KBM-7 (cell line): ENCODE measurements around the gene PRPF4.
"Not testable (repeated sequence)": the region's sequence is repeated elsewhere in the genome, so short reads cannot be mapped to it uniquely, and the experiment has no call there.

ENCODE experiments used
- DNase-seq: peaks from one replicate; pipeline ENCODE4 v3.0.0-alpha.2; 2015
- in situ Hi-C: fragments of 300-500 bp; cut with MboI; formaldehyde crosslinking; loops from 2 replicates; pipeline ENCODE4 v1.14.3; 2020; ENCODE audit warnings: low sequenced_read_pairs, low pct_unique_long_range_greater_than_20kb, mixed read lengths

The PRPF4 gene

GRCh38 chr9:113275157-113276131 is at the start of gene PRPF4, which contains the start of gene CDC26:
Gene PRPF4 (plus strand): TSS chr9:113275658. CDS start chr9:113275744, 86 bp downstream.
Gene CDC26 (minus strand): TSS chr9:113275572. CDS start chr9:113272507, 3,065 bp downstream.
- DNase-seq = peak; percentile 98
- in situ Hi-C loops = no loop called here

- in situ Hi-C loops = no loop called here
Measured at GRCh38 chr9:113227436-113227835, 48.0 kb upstream of the PRPF4 start.

GRCh38 chr9:113228130-113228665 is 47.3 kb upstream of the PRPF4 start:
- in situ Hi-C loops = no loop called here
- DNase-seq = no peak

More at GRCh38 chr9:113227436-113227835, 48.0 kb upstream of the PRPF4 start:
- no peak for DNase-seq

GRCh38 chr9:113231701-113232100 is 43.8 kb upstream of the PRPF4 start:
- DNase-seq = no peak
- in situ Hi-C loops = no loop called here

GRCh38 chr9:113235701-113236255 is 39.7 kb upstream of the PRPF4 start:
- DNase-seq, in situ Hi-C loops: not testable (repeated sequence)

GRCh38 chr9:113237026-113237425 is 38.4 kb upstream of the PRPF4 start:
- in situ Hi-C loops = no loop called here
- DNase-seq = no peak

GRCh38 chr9:113238202-113238858 is 37.1 kb upstream of the PRPF4 start:
- in situ Hi-C loops = no loop called here
- no peak for DNase-seq

GRCh38 chr9:113238859-113239232 is 36.6 kb upstream of the PRPF4 start:
- no peak for DNase-seq
- in situ Hi-C loops = no loop called here

GRCh38 chr9:113241161-113241560 is 34.3 kb upstream of the PRPF4 start:
- in situ Hi-C loops = no loop called here

GRCh38 chr9:113244556-113244955 is 30.9 kb upstream of the PRPF4 start:
- DNase-seq = no peak
- in situ Hi-C loops = no loop called here

More at GRCh38 chr9:113241161-113241560, 34.3 kb upstream of the PRPF4 start:
- no peak for DNase-seq

GRCh38 chr9:113245894-113246293 is 29.6 kb upstream of the PRPF4 start:
- in situ Hi-C loops = no loop called here
- DNase-seq = no peak

GRCh38 chr9:113246928-113247327 is 28.5 kb upstream of the PRPF4 start:
- in situ Hi-C loops = no loop called here

GRCh38 chr9:113247640-113248039 is 27.8 kb upstream of the PRPF4 start:
- in situ Hi-C loops = no loop called here
- no peak for DNase-seq

More at GRCh38 chr9:113246928-113247327, 28.5 kb upstream of the PRPF4 start:
- DNase-seq = no peak

- DNase-seq, in situ Hi-C loops: not testable (repeated sequence)
Measured at GRCh38 chr9:113249661-113250060, 25.8 kb upstream of the PRPF4 start.

- in situ Hi-C loops = no loop called here
- no peak for DNase-seq
Measured at GRCh38 chr9:113250807-113251206, 24.7 kb upstream of the PRPF4 start.

- in situ Hi-C loops = no loop called here
- DNase-seq = no peak
Measured at GRCh38 chr9:113254991-113255390, 20.5 kb upstream of the PRPF4 start.

- in situ Hi-C loops = no loop called here
- no peak for DNase-seq
Measured at GRCh38 chr9:113255438-113255837, 20.0 kb upstream of the PRPF4 start.

GRCh38 chr9:113257863-113258262 is 17.6 kb upstream of the PRPF4 start:
- in situ Hi-C loops = no loop called here
- no peak for DNase-seq

GRCh38 chr9:113258282-113258681 is 17.2 kb upstream of the PRPF4 start:
- in situ Hi-C loops = no loop called here
- no peak for DNase-seq
